Measurements from ENCODE around the gene IGSF5.

- TF ChIP-seq POLR2A (IDR thresholded peaks at IDR 0.05): no peak
- TF ChIP-seq, protein P1, sequence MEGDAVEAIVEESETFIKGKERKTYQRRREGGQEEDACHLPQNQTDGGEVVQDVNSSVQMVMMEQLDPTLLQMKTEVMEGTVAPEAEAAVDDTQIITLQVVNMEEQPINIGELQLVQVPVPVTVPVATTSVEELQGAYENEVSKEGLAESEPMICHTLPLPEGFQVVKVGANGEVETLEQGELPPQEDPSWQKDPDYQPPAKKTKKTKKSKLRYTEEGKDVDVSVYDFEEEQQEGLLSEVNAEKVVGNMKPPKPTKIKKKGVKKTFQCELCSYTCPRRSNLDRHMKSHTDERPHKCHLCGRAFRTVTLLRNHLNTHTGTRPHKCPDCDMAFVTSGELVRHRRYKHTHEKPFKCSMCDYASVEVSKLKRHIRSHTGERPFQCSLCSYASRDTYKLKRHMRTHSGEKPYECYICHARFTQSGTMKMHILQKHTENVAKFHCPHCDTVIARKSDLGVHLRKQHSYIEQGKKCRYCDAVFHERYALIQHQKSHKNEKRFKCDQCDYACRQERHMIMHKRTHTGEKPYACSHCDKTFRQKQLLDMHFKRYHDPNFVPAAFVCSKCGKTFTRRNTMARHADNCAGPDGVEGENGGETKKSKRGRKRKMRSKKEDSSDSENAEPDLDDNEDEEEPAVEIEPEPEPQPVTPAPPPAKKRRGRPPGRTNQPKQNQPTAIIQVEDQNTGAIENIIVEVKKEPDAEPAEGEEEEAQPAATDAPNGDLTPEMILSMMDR (IDR thresholded peaks at IDR 0.05): no peak
- TF ChIP-seq POLR2AphosphoS5 (IDR thresholded peaks at IDR 0.05): no peak
Measured at GRCh38 chr21:39713905-39714304, 31.1 kb upstream of the IGSF5 start.
